HG02852 (cell line): ENCODE results near the gene TRIM48.
"Not testable (repeated sequence)": the region's sequence is repeated elsewhere in the genome, so short reads cannot be mapped to it uniquely, and the experiment has no call there.

ENCODE experiments used
- ATAC-seq: cut with Tn5 transposase; IDR thresholded peaks from one replicate; pipeline ENCODE4 v1.9.1; 2021; ENCODE audit warnings: mild to moderate bottlenecking, moderate library complexity; ENCODE audit not compliant: unreplicated experiment

The TRIM48 gene

GRCh38 chr11:55261855-55262254, at the start of gene TRIM48:
Gene TRIM48 (plus strand): TSS chr11:55262155. CDS start chr11:55262268, 113 bp downstream.
- ATAC-seq = not testable (repeated sequence)

GRCh38 chr11:55238316-55238715, 23.6 kb upstream of the TRIM48 start:
- not testable (repeated sequence) for ATAC-seq

- ATAC-seq = no peak
Measured at GRCh38 chr11:55263081-55263480, 1.1 kb downstream of the TRIM48 start.
